ENCODE results near the gene CDH23. TPM values are rescaled to one million over a fixed set of nuclear protein-coding genes. Genes with fewer than 3 reads are reported as not detected.
"Not testable (repeated sequence)": the region's sequence is repeated elsewhere in the genome, so short reads cannot be mapped to it uniquely, and the experiment has no call there.

The CDH23 gene
- polyA plus RNA-seq, 3 donors: 0.83 to 1.3 (median 0.96) TPM

- DNase-seq: peak; percentile 98
These were observed 454.2 kb downstream of the CDH23 start, which contains the start of gene PSAP for GRCh38 chr10:71850743-71851464. Gene PSAP (minus strand): TSS chr10:71851251. CDS start chr10:71851221, 30 bp downstream.

GRCh38 chr10:71851465-71852095, 454.9 kb downstream of the CDH23 start:
- not testable (repeated sequence) for DNase-seq

GRCh38 chr10:71852355-71852937, 455.7 kb downstream of the CDH23 start:
- no peak for DNase-seq

- no peak for DNase-seq
These were observed 457.3 kb downstream of the CDH23 start for GRCh38 chr10:71854031-71854430.

- no peak for DNase-seq
These were observed 459.9 kb downstream of the CDH23 start for GRCh38 chr10:71856619-71857018.

- DNase-seq: no peak
These were observed 461.5 kb downstream of the CDH23 start for GRCh38 chr10:71857934-71858890.

GRCh38 chr10:71860243-71861029, 463.7 kb downstream of the CDH23 start:
- DNase-seq: no peak

GRCh38 chr10:71863203-71863602, 466.5 kb downstream of the CDH23 start:
- DNase-seq: no peak

- no peak for DNase-seq
These were observed 468.2 kb downstream of the CDH23 start for GRCh38 chr10:71864911-71865361.

Other genes with a start within 250 kb of the CDH23 start
- gene UNC5B, start 184.3 kb upstream of the CDH23 start, polyA plus RNA-seq (ENCODE audit: insufficient read length in 3 of 3): 10 to 100 TPM; 41.4 to 57.0 (median 50.2) TPM
- gene SLC29A3, start 77.7 kb upstream of the CDH23 start, polyA plus RNA-seq (ENCODE audit: insufficient read length in 3 of 3): 1 to 10 TPM; 7.7 to 9.2 (median 8.7) TPM